Right atrium auricular region (tissue), 2 donors: ENCODE data around the gene ACY1. TPM values are rescaled to one million over a fixed set of nuclear protein-coding genes. Genes with fewer than 3 reads are reported as not detected.
A peak's percentile ranks its signal among the peaks of the same experiment; 100 is the strongest.
"Not testable (repeated sequence)": the region's sequence is repeated elsewhere in the genome, so short reads cannot be mapped to it uniquely, and the experiment has no call there.

ENCODE experiments used
- DNase-seq: peaks from one replicate; pipeline ENCODE4 v3.0.0-alpha.2; 2019; ENCODE audit warnings: low spot score
- H3K27ac ChIP-seq, 2 donors: fragments of 200-600 bp; sonication (generic); 1 replicate in 1 of 2; 2 replicates in 1 of 2; pipeline ENCODE4 v1.5.1; 2016 to 2019
- H3K27me3 ChIP-seq, 2 donors: fragments of 200-600 bp; sonication (generic); one replicate each; pipeline versions ENCODE4 v1.5.1 to v1.6.0; 2017 to 2019
- H3K36me3 ChIP-seq: fragments of 200-600 bp; sonication (generic); one replicate; pipeline ENCODE4 v1.5.1; 2016
- H3K4me1 ChIP-seq, 2 donors: fragments of 200-600 bp; sonication (generic); one replicate each; pipeline versions ENCODE4 v1.5.1 to v1.6.0; 2017 to 2019
- H3K4me3 ChIP-seq, 2 donors: fragments of 200-600 bp; sonication (generic); 1 replicate in 1 of 2; 2 replicates in 1 of 2; pipeline ENCODE4 v1.5.1; 2017 to 2019; ENCODE audit warnings: mild to moderate bottlenecking in 1 of 2, moderate library complexity in 1 of 2
- H3K9me3 ChIP-seq, 2 donors: fragments of 200-600 bp; sonication (generic); one replicate each; pipeline ENCODE4 v1.5.1; 2019
- CTCF ChIP-seq, 2 donors: fragments of 200-600 bp; sonication (generic); IDR thresholded peaks; one replicate each; pipeline ENCODE4 v1.5.1; 2019; ENCODE audit warnings: antibody characterized with exemption in 2 of 2
- total RNA-seq, 2 donors: library from RNA; depleted of rRNA; stranded (reverse); fragments of >200 nt; gene quantifications; one replicate each; pipeline ENCODE4 v1.1.0, GENCODE V29; 2016

Gene ACY1
- total RNA-seq, 2 donors from 2014 or later = 26.0 to 29.8 TPM

- H3K27me3 ChIP-seq = no peaks in the 10 kb centered on the region
- H3K9me3 ChIP-seq = no peaks in the 10 kb centered on the region
- no peaks in the 10 kb centered on the region for H3K36me3 ChIP-seq
- H3K27ac ChIP-seq = peak overlapping the region; percentile 79 to 96
- TF ChIP-seq CTCF (IDR thresholded peaks at IDR 0.05) = no peak
- H3K4me3 ChIP-seq = no peak overlapping the region
- peaks cover 0 to 56% of the 10 kb centered on the region in 2 donors for H3K4me1 ChIP-seq
- DNase-seq = no peak
These were observed 45.7 kb downstream of the ACY1 start for GRCh38 chr3:52029053-52029452.

DNA sequence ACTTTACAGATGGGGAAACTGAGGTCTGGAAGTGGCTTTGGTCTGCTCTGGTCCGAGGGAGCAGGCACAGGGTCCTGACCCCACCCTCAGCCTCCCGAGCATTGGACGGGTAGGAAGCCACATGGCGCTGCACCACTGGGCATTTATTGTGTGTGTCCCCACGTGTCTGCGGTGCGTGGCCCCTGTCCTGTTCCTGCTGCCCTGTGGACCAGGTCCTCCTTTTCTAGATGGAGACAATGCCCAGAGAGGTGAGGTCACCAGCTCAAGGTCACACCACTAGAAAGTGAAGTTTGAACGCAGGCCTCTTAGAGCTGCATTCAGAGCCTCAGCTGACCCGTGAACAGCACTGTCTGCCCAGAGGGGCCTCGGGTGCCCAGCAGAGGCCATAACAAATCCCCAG lies 46.2 kb downstream of the ACY1 start:
- TF ChIP-seq CTCF (IDR thresholded peaks at IDR 0.05) = no peak

DNA sequence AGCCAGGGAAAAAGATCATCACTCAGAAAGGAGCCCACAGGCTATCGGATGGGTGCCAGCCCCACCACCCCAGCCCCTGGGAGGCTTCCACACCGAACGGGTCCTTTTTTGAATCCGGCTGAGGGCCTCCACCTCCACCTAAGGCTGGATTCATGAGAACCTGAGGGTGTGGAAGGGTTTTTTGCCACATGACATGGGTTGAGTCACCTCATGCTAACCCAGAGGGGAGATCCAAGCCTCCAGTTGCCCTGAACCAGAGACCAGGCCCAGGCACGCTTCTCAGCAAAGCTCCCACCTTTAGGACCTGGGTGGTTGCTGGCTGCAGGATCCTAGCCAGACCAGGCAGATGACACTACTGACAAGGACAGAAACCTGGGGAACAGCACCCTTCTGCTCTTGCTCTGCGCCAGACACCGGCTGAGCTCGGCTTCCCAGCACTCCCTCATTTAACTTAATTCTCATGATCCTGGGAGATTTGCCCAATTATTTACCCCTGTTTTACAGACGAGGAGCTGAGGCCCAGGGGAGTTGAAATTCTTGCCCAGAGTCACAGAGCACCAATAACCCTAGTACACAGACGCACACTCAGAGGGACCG lies 47.5 kb downstream of the ACY1 start:
- Histone ChIP-seq H3K4me1 (peaks cover 0 to 39% of the 10 kb centered on the region in 2 donors), H3K9me3 (no peaks in the 10 kb centered on the region), H3K27ac (peak overlapping the region; percentile 79 to 96), H3K4me3 (no peak overlapping the region), H3K27me3 (no peaks in the 10 kb centered on the region), H3K36me3 (no peaks in the 10 kb centered on the region)
- no peak for TF ChIP-seq CTCF (IDR thresholded peaks at IDR 0.05)
- DNase-seq = no peak

More for the DNA sequence above, 46.2 kb downstream of the ACY1 start:
- Histone ChIP-seq H3K4me3 (no peak overlapping the region), H3K4me1 (peaks cover 0 to 51% of the 10 kb centered on the region in 2 donors), H3K27me3 (no peaks in the 10 kb centered on the region), H3K36me3 (no peaks in the 10 kb centered on the region), H3K9me3 (no peaks in the 10 kb centered on the region), H3K27ac (peak overlapping the region; percentile 79 to 96)
- DNase-seq = no peak

GRCh38 chr3:52031896-52032295 lies 48.6 kb downstream of the ACY1 start:
- H3K36me3 ChIP-seq = no peaks in the 10 kb centered on the region
- H3K27ac ChIP-seq = peak overlapping the region; percentile 21 to 33
- TF ChIP-seq CTCF (IDR thresholded peaks at IDR 0.05) = no peak
- no peak for DNase-seq
- H3K27me3 ChIP-seq = no peaks in the 10 kb centered on the region
- no peak overlapping the region for H3K4me3 ChIP-seq
- peaks cover 0 to 32% of the 10 kb centered on the region in 2 donors for H3K4me1 ChIP-seq
- H3K9me3 ChIP-seq = no peaks in the 10 kb centered on the region

DNA sequence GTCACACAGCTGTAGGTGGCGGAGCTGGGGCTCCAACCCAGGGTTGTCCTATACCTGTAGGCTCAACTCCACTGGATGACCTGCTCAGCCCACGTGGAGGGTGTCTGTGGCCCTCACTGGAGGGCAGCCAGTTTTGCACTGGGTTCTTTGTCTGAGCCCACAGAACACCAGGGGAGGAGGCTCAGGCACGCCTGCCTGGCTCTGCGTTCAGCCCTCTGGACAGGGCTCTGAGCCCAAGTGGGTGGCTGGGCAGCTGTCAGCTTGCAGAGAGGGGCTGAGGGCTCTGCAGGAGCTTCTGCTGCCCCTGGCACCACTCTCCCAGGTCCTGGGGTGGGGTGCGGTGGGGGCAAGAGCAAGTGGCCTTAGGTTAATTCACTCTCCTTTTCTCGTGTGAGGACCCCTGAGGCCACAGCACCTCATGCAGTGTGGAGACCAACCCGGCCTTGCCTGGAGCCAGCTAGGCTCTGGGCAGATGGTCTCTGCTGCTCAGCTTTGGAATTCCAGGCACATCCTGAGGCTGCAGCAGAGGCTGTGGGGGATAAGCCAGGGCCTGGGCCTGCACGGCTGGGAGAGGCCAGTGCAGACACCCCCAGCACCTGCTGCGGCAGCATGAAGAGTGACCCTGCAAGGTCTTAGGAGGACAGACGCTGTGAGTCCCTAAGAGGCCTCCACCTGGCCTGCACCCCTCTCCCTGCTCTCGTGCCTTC lies 49.5 kb downstream of the ACY1 start:
- Histone ChIP-seq H3K27ac (peak overlapping the region; percentile 33 to 50), H3K4me1 (peaks cover 0 to 32% of the 10 kb centered on the region in 2 donors), H3K9me3 (no peaks in the 10 kb centered on the region), H3K27me3 (no peaks in the 10 kb centered on the region), H3K4me3 (no peak overlapping the region), H3K36me3 (no peaks in the 10 kb centered on the region)
- no peak for DNase-seq
- no peak for TF ChIP-seq CTCF (IDR thresholded peaks at IDR 0.05)

DNA sequence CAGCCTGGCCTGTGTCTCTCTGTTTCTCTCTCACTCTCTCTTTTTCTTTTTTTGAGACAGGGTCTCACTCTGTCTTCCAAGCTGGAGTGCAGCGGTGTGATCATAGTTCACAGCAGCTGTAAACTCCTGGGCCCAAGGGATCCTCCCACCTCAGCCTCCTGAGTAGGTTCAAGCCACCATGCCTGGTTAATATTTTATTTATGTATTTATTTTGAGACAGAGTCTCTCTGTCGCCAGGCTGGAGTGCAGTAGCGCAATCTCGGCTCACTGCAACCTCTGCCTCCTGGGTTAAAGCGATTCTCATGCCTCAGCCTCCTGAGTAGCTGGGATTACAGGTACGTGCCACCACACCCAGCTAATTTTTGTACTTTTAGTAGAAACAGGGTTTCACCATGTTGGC lies 50.4 kb downstream of the ACY1 start:
- H3K4me3 ChIP-seq, H3K36me3 ChIP-seq, H3K9me3 ChIP-seq, H3K27me3 ChIP-seq, DNase-seq: not testable (repeated sequence)
- Histone ChIP-seq H3K27ac (peak overlapping the region in 1 of 2 donors; percentile 50), H3K4me1 (peaks cover 0 to 25% of the 10 kb centered on the region in 2 donors)
